Left renal pelvis (tissue), 4 donors: ENCODE results near the gene ADAMTS12. TPM values are rescaled to one million over a fixed set of nuclear protein-coding genes. Genes with fewer than 3 reads are reported as not detected.

ENCODE experiments used
- DNase-seq, 4 donors: peaks; one replicate each; pipeline ENCODE4 v3.0.0-alpha.2; 2013; ENCODE audit warnings: low read depth in 4 of 4, low spot score in 3 of 4
- polyA plus RNA-seq, 4 donors: library from polyadenylated mRNA; unstranded; fragments of 120-200 nt; gene quantifications; one replicate each; pipeline ENCODE4 v1.2.1, GENCODE V29; 2013; ENCODE audit not compliant: insufficient read length in 4 of 4

The ADAMTS12 gene
- polyA plus RNA-seq, 4 donors = 12.6 to 35.7 (median 16.5) TPM

DNA sequence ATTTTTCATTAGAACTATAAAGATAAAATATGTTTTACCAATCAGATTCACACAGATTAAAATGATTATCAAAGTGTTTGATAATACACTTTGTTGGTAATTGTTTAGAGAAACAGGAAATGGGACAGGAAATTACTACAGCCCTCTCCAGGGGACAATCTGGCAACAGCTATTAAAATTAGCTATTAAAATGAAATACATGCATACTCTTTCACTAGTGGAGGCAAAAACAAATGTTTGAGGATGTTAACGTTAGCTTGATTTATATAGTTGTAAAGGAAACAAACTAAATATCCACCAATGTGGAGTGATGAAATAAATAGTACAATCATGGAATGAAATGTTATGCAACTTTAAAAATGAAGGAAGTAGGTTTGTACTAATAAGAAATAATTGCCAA, 397.3 kb downstream of the ADAMTS12 start:
- DNase-seq = no peak

DNA sequence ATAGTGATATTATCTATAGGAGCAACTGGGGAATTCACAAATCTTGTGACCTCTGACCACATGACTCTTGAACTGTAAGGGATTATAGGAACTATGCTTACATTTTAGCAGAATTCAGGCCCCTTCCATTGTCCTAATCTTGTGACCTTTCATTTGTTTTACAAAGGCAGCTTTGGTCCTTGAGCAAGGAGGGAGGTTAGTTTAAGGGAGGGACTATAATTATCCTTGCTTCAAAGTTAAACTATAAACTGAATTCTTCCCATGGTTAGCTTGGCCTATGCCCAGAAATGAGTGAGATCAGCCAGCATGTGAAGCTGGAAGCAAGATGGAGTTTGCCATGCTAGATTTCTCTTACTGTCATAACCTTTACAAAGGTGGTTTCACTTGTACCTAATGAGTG, 399.8 kb downstream of the ADAMTS12 start:
- DNase-seq = no peak

- no peak for DNase-seq
These were observed 401.6 kb downstream of the ADAMTS12 start for GRCh38 chr5:33490071-33490665.

- DNase-seq = no peak
These were observed 402.2 kb downstream of the ADAMTS12 start for GRCh38 chr5:33489481-33490067.

GRCh38 chr5:33488558-33489355, 403.0 kb downstream of the ADAMTS12 start:
- DNase-seq = no peak

DNA sequence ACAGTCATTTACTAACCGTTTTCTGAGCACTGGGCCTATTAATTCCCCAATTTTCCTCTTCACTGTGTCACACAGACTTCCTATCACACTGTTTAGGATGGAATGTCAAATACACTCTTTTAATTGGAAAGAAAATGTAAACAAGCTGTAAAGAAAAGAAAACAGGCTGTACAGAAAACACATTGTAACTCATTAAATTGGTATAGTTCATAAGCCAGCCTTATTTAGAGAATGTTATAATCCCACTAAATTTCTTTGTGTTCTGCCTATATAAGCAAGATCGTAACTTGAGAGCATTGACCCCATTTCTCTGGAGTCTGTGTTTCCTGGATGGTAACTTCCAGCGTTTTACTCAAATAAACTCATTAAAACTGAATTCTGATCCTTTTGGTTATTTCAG, 404.6 kb downstream of the ADAMTS12 start:
- no peak for DNase-seq

DNA sequence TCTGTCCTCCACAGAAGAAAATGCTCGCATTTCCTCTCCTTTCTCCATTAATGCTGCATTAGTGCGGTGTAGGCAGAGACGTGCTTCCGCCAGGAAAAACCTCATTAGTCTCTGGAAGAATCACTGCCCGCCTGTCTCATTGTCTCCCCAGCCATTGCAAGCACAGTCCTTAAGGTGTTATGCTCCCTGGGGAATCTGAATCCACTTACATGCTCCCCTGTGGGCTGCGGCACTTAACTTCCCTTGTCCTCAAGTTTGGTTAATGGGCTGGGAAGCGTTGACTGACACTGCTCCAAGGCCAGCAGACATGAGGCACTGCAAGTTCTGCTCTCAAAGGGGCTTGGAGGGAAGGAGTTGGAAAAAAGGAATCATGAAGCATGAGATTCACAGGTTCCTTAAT, 409.5 kb downstream of the ADAMTS12 start:
- no peak for DNase-seq

- DNase-seq = no peak
These were observed 410.9 kb downstream of the ADAMTS12 start for GRCh38 chr5:33480876-33481275.

GRCh38 chr5:33479311-33479710, 412.5 kb downstream of the ADAMTS12 start:
- DNase-seq = no peak

DNA sequence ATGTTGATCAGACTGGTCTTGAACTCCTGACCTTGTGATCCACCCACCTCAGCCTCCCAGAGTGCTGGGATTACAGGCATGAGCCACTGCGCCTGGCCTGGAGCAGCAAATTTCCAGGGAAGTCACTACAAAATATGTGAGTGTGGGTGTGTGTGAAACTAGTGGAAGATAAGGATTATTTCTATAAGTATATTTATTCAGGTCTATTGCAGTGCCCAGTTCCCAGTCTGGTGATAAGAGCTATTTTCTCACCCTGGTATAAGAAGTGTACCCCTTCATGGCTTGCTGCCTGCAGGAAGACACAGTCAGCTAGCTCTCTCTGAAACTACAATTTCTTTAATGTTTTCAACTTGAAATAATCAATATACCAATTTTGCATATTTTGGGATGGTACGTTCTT, 414.0 kb downstream of the ADAMTS12 start:
- DNase-seq = no peak

- DNase-seq = no peak
These were observed 414.8 kb downstream of the ADAMTS12 start for GRCh38 chr5:33476992-33477391.

GRCh38 chr5:33475706-33476105, 416.1 kb downstream of the ADAMTS12 start:
- no peak for DNase-seq

- DNase-seq = no peak
These were observed 416.8 kb downstream of the ADAMTS12 start for GRCh38 chr5:33474931-33475499.

DNA sequence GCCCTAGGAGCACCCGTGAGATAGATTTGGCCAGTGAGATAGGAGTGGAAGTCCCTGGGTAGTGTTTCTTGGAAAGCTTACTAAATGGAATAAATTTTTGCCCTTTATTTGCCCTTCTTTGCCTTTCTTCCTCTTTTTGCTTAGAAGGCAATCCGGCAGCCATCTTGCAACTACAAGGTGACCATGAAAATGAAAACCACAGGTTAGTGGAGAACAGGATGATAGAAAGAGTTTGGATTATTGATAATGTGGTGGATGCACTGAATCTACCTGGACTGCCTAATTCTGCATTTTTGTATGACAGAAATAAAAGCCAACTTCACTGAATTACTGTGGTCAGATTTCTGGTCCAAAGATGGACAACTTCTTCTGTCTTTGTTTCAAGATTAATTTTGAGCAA, 417.8 kb downstream of the ADAMTS12 start:
- DNase-seq = no peak

Other genes with a start within 250 kb of the ADAMTS12 start
- gene RXFP3, start 44.4 kb upstream of the ADAMTS12 start, polyA plus RNA-seq = under 1 TPM in 3 of 4 donors, not detected in 1; 0.10 to 0.15 (median 0.11) TPM
- gene SLC45A2, start 92.7 kb upstream of the ADAMTS12 start, polyA plus RNA-seq = 1 to 10 TPM in 1 of 4 donors, under 1 TPM in 3; 0.14 to 1.1 (median 0.38) TPM
- 10 to 100 TPM in 3 of 4 donors, 1 to 10 TPM in 1; 9.0 to 85.7 (median 73.6) TPM for gene AMACR, start 116.1 kb upstream of the ADAMTS12 start, polyA plus RNA-seq
- 10 to 100 TPM; 42.5 to 71.6 (median 55.0) TPM for gene C1QTNF3, start 151.2 kb upstream of the ADAMTS12 start, polyA plus RNA-seq